Thymus (tissue), 14 donors: ENCODE measurements around the gene COX20. TPM values are rescaled to one million over a fixed set of nuclear protein-coding genes. Genes with fewer than 3 reads are reported as not detected.

ENCODE experiments used
- DNase-seq, 9 donors: peaks; one replicate each; pipeline ENCODE4 v3.0.0-alpha.2; 2013; ENCODE audit warnings: low spot score in 9 of 9, low read depth in 6 of 9, missing footprints in 1 of 9
- H3K27ac ChIP-seq, 2 donors: one replicate each; pipeline ENCODE4 v1.5.1; 2013; ENCODE audit warnings: control low read depth in 1 of 2, low read depth in 1 of 2, low read length in 1 of 2, mild to moderate bottlenecking in 1 of 2, moderate library complexity in 1 of 2
- H3K27me3 ChIP-seq, 2 donors: one replicate each; pipeline ENCODE4 v1.5.1; 2013; ENCODE audit warnings: low read length in 1 of 2; ENCODE audit not compliant: control insufficient read depth in 2 of 2, insufficient read depth in 1 of 2
- H3K36me3 ChIP-seq, 2 donors: one replicate each; pipeline ENCODE4 v1.5.1; 2013; ENCODE audit warnings: low read length in 1 of 2, mild to moderate bottlenecking in 1 of 2, moderate library complexity in 1 of 2; ENCODE audit not compliant: control insufficient read depth in 2 of 2, insufficient read depth in 2 of 2
- H3K4me1 ChIP-seq, 2 donors: one replicate each; pipeline ENCODE4 v1.5.1; 2013; ENCODE audit warnings: low read length in 2 of 2; ENCODE audit not compliant: control insufficient read depth in 2 of 2, insufficient read depth in 2 of 2
- H3K4me3 ChIP-seq, 2 donors: one replicate each; pipeline ENCODE4 v1.5.1; 2013; ENCODE audit warnings: low read length in 2 of 2, control low read depth in 1 of 2, mild to moderate bottlenecking in 1 of 2
- H3K9me3 ChIP-seq, 2 donors: one replicate each; pipeline ENCODE4 v1.5.1; 2013; ENCODE audit warnings: low read length in 1 of 2, mild to moderate bottlenecking in 1 of 2; ENCODE audit not compliant: control insufficient read depth in 2 of 2, insufficient read depth in 1 of 2
- WGBS: extraction: QIAGEN DNeasy Blood & Tissue Kit; methylation state at CpG from one replicate; pipeline ENCODE4 v1.1.7; 2013; 5-methylcytosine and 5-hydroxymethylcytosine counted together
- long read RNA-seq, 10 donors: transcript quantifications; one replicate each; lab custom pipeline, GENCODE V29; 2026
- polyA plus RNA-seq: library from polyadenylated mRNA; stranded (reverse); fragments of 200-250 nt; gene quantifications from one replicate; pipeline ENCODE4 v1.2.3, GENCODE V29; 2013
- total RNA-seq: library from RNA; stranded (reverse); fragments of 120-200 nt; gene quantifications from one replicate; pipeline ENCODE4 v1.2.4, GENCODE V29; 2013
- donor health status: healthy.

Gene COX20
- total RNA-seq = 26.9 TPM
- 60.8 TPM for polyA plus RNA-seq
- long read RNA-seq, donor 1, transcript COX20-202 (3 exons, 1,005 nt) = major isoform, 5 of 8 reads
- long read RNA-seq, donor 1, partial matches to known transcripts = 0 of 8 reads
- long read RNA-seq, donor 1, other reads (novel, unspliced or antisense) = 0 of 8 reads
- long read RNA-seq, donor 2, transcript COX20-202 (3 exons, 1,005 nt) = minor isoform, 26 of 1,396 reads
- long read RNA-seq, donor 2, transcript COX20-203 (4 exons, 2,631 nt) = major isoform, 32 of 1,396 reads
- long read RNA-seq, donor 2, transcript COX20-204 (3 exons, 2,616 nt) = minor isoform, 8 of 1,396 reads
- long read RNA-seq, donor 2, partial matches to known transcripts = 1,265 of 1,396 reads
- long read RNA-seq, donor 2, other reads (novel, unspliced or antisense) = 65 of 1,396 reads
- long read RNA-seq, donor 3, transcript COX20-202 (3 exons, 1,005 nt) = minor isoform, 32 of 543 reads
- long read RNA-seq, donor 3, transcript COX20-204 (3 exons, 2,616 nt) = minor isoform, 10 of 543 reads
- long read RNA-seq, donor 3, transcript COX20-203 (4 exons, 2,631 nt) = major isoform, 41 of 543 reads
- long read RNA-seq, donor 3, partial matches to known transcripts = 458 of 543 reads
- long read RNA-seq, donor 3, other reads (novel, unspliced or antisense) = 0 of 543 reads
- long read RNA-seq, donor 4, transcript COX20-203 (4 exons, 2,631 nt) = minor isoform, 8 of 40 reads
- long read RNA-seq, donor 4, transcript COX20-204 (3 exons, 2,616 nt) = minor isoform, 5 of 40 reads
- long read RNA-seq, donor 4, transcript COX20-202 (3 exons, 1,005 nt) = major isoform, 21 of 40 reads
- long read RNA-seq, donor 4, partial matches to known transcripts = 6 of 40 reads
- long read RNA-seq, donor 4, other reads (novel, unspliced or antisense) = 0 of 40 reads
- long read RNA-seq, donor 5, transcript COX20-204 (3 exons, 2,616 nt) = minor isoform, 12 of 115 reads
- long read RNA-seq, donor 5, transcript COX20-202 (3 exons, 1,005 nt) = major isoform, 57 of 115 reads
- long read RNA-seq, donor 5, transcript COX20-203 (4 exons, 2,631 nt) = minor isoform, 43 of 115 reads
- long read RNA-seq, donor 5, partial matches to known transcripts = 0 of 115 reads
- long read RNA-seq, donor 5, other reads (novel, unspliced or antisense) = 0 of 115 reads
- long read RNA-seq, donor 6, transcript COX20-202 (3 exons, 1,005 nt) = major isoform, 14 of 39 reads
- long read RNA-seq, donor 6, transcript COX20-203 (4 exons, 2,631 nt) = minor isoform, 13 of 39 reads
- long read RNA-seq, donor 6, partial matches to known transcripts = 11 of 39 reads
- long read RNA-seq, donor 6, other reads (novel, unspliced or antisense) = 0 of 39 reads
- long read RNA-seq, donor 7, transcript COX20-203 (4 exons, 2,631 nt) = major isoform, 26 of 610 reads
- long read RNA-seq, donor 7, transcript COX20-202 (3 exons, 1,005 nt) = minor isoform, 25 of 610 reads
- long read RNA-seq, donor 7, transcript COX20-204 (3 exons, 2,616 nt) = minor isoform, 6 of 610 reads
- long read RNA-seq, donor 7, partial matches to known transcripts = 428 of 610 reads
- long read RNA-seq, donor 7, other reads (novel, unspliced or antisense) = 124 of 610 reads
- long read RNA-seq, donor 8, transcript COX20-202 (3 exons, 1,005 nt) = major isoform, 12 of 16 reads
- long read RNA-seq, donor 8, partial matches to known transcripts = 0 of 16 reads
- long read RNA-seq, donor 8, other reads (novel, unspliced or antisense) = 0 of 16 reads
- long read RNA-seq, donor 9, transcript COX20-202 (3 exons, 1,005 nt) = major isoform, 23 of 628 reads
- long read RNA-seq, donor 9, transcript COX20-203 (4 exons, 2,631 nt) = minor isoform, 14 of 628 reads
- long read RNA-seq, donor 9, partial matches to known transcripts = 578 of 628 reads
- long read RNA-seq, donor 9, other reads (novel, unspliced or antisense) = 9 of 628 reads
- long read RNA-seq, donor 10, transcript COX20-202 (3 exons, 1,005 nt) = major isoform, 19 of 439 reads
- long read RNA-seq, donor 10, transcript COX20-203 (4 exons, 2,631 nt) = minor isoform, 16 of 439 reads
- long read RNA-seq, donor 10, partial matches to known transcripts = 347 of 439 reads
- long read RNA-seq, donor 10, other reads (novel, unspliced or antisense) = 53 of 439 reads

GRCh38 chr1:244835276-244836134 lies at the start of gene COX20:
Gene COX20 (plus strand): TSS chr1:244835658. CDS start chr1:244835715, 57 bp downstream.
- peaks cover 0 to 27% of the 10 kb centered on the region in 2 donors for H3K36me3 ChIP-seq
- H3K4me1 ChIP-seq = peaks cover 7 to 14% of the 10 kb centered on the region in 2 donors
- no peaks in the 10 kb centered on the region for H3K27me3 ChIP-seq
- H3K4me3 ChIP-seq = peak within 1 kb of the TSS; percentile 78 to 93
- H3K9me3 ChIP-seq = no peaks in the 10 kb centered on the region
- peak; percentile 73 to 97 (median 92) for DNase-seq
- peak within 1 kb of the TSS; percentile 98 to 100 for H3K27ac ChIP-seq
- WGBS = under 1% methylated on average over 77 of the region's 77 CpGs

- no peaks in the 10 kb centered on the region for H3K36me3 ChIP-seq
- H3K27me3 ChIP-seq = peaks cover 0 to 2% of the 10 kb centered on the region in 2 donors
- H3K27ac ChIP-seq = no peak overlapping the region
- no peak for DNase-seq
- H3K9me3 ChIP-seq = no peaks in the 10 kb centered on the region
- 93% methylated on average over 23 of the region's 23 CpGs for WGBS
- no peaks in the 10 kb centered on the region for H3K4me1 ChIP-seq
- H3K4me3 ChIP-seq = no peak overlapping the region
Measured at GRCh38 chr1:244788493-244789275, 46.8 kb upstream of the COX20 start.

GRCh38 chr1:244789276-244789580 lies 46.2 kb upstream of the COX20 start:
- H3K36me3 ChIP-seq = no peaks in the 10 kb centered on the region
- no peaks in the 10 kb centered on the region for H3K4me1 ChIP-seq
- H3K27ac ChIP-seq = no peak overlapping the region
- peaks cover 0 to 2% of the 10 kb centered on the region in 2 donors for H3K27me3 ChIP-seq
- WGBS = 76% methylated on average over 4 of the region's 4 CpGs
- H3K9me3 ChIP-seq = no peaks in the 10 kb centered on the region
- H3K4me3 ChIP-seq = no peak overlapping the region
- no peak for DNase-seq

GRCh38 chr1:244789731-244790130 lies 45.7 kb upstream of the COX20 start:
- no peak for DNase-seq
- Histone ChIP-seq H3K4me1 (no peaks in the 10 kb centered on the region), H3K4me3 (no peak overlapping the region), H3K9me3 (no peaks in the 10 kb centered on the region), H3K36me3 (no peaks in the 10 kb centered on the region), H3K27ac (no peak overlapping the region), H3K27me3 (peaks cover 0 to 2% of the 10 kb centered on the region in 2 donors)
- WGBS = 84% methylated on average over 4 of the region's 4 CpGs

GRCh38 chr1:244791061-244791460 lies 44.4 kb upstream of the COX20 start:
- peaks cover 0 to 2% of the 10 kb centered on the region in 2 donors for H3K27me3 ChIP-seq
- H3K9me3 ChIP-seq = no peaks in the 10 kb centered on the region
- no peak overlapping the region for H3K4me3 ChIP-seq
- no peaks in the 10 kb centered on the region for H3K4me1 ChIP-seq
- no peak for DNase-seq
- no peaks in the 10 kb centered on the region for H3K36me3 ChIP-seq
- 97% methylated on average over 3 of the region's 3 CpGs for WGBS
- H3K27ac ChIP-seq = no peak overlapping the region

- WGBS = 98% methylated on average over 5 of the region's 5 CpGs
- no peaks in the 10 kb centered on the region for H3K9me3 ChIP-seq
- no peaks in the 10 kb centered on the region for H3K36me3 ChIP-seq
- no peak for DNase-seq
- no peak overlapping the region for H3K4me3 ChIP-seq
- H3K4me1 ChIP-seq = no peaks in the 10 kb centered on the region
- H3K27me3 ChIP-seq = peaks cover 0 to 2% of the 10 kb centered on the region in 2 donors
- no peak overlapping the region for H3K27ac ChIP-seq
Measured at GRCh38 chr1:244792188-244792850, 43.1 kb upstream of the COX20 start.
